Gastroesophageal sphincter (tissue), 3 donors: ENCODE data around the gene MISP.

Experiments used
- CTCF ChIP-seq, 4 experiments: fragments of 200-600 bp in 2 of 4; fragments of 450-650 bp in 2 of 4; sonication (generic) in 1 of 4; IDR thresholded peaks; one replicate each; pipeline ENCODE4 v1.5.1; 2017 to 2019; ENCODE audit warnings: antibody characterized with exemption in 4 of 4, mild to moderate bottlenecking in 2 of 4, moderate library complexity in 2 of 4
- EP300 ChIP-seq: sonication (generic); formaldehyde crosslinking; IDR thresholded peaks from one replicate; pipeline ENCODE4 v1.6.1; 2017; ENCODE audit warnings: antibody characterized with exemption, mild to moderate bottlenecking
- POLR2A ChIP-seq, 2 donors: fragments of 450-650 bp; IDR thresholded peaks; one replicate each; pipeline ENCODE4 v1.6.1; 2017; ENCODE audit warnings: antibody characterized with exemption in 2 of 2, mild to moderate bottlenecking in 2 of 2, moderate library complexity in 1 of 2
- POLR2AphosphoS5 ChIP-seq: sonication (generic); formaldehyde crosslinking; IDR thresholded peaks from one replicate; pipeline ENCODE4 v1.6.1; 2017; ENCODE audit warnings: antibody characterized with exemption

DNA sequence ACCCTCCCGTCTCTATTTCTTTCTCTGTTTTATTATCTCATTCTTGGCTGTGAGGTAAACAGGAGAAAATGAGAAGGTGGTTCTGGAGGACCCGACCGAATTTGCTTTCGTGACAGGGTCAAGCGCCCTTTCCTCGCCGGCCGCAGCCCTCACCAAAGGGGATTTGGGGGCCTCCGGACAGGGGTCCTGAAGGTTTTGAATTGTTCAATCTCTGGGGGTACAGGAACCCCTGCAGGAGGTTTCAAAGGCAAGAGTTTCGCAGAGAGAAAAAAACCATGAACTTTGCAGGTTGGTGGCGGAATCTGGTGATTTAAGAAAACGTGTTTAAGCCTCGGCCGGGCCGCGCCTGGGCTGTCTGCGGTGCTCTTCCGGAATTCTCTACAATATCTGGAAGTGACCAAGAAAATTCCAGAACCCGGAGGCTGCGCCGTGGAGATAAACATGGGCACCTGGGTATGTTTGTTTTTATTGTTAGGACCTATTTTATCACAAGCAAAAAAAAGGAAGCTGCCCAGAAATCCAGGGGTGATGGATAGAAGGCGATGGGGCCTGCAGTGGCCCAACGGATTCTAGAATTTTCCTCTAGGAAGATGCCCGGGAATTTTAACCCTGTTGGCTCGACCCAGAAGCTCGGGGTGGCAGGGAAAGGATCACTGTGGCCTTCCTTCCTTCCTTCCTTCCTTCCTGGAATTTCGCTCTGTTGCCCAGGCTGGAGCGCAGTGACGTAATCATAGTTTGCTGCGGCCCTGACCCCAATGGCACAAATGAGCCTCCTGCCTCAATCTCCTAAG lies 32.2 kb downstream of the MISP start:
- TF ChIP-seq CTCF (IDR thresholded peaks at IDR 0.05) (no peak), EP300 (no peak), POLR2A (IDR thresholded peaks at IDR 0.05) (no peak), POLR2AphosphoS5 (no peak)
